GM12801 (cell line): ENCODE results near the gene GPC3.

Source experiments
- TF ChIP-seq, protein P1 (sequence below): IDR thresholded peaks from one replicate; pipeline ENCODE4 v1.5.1; 2011; ENCODE audit warnings: control low read depth; ENCODE audit not compliant: insufficient read length; ENCODE audit errors: extremely low read depth

Gene GPC3

DNA sequence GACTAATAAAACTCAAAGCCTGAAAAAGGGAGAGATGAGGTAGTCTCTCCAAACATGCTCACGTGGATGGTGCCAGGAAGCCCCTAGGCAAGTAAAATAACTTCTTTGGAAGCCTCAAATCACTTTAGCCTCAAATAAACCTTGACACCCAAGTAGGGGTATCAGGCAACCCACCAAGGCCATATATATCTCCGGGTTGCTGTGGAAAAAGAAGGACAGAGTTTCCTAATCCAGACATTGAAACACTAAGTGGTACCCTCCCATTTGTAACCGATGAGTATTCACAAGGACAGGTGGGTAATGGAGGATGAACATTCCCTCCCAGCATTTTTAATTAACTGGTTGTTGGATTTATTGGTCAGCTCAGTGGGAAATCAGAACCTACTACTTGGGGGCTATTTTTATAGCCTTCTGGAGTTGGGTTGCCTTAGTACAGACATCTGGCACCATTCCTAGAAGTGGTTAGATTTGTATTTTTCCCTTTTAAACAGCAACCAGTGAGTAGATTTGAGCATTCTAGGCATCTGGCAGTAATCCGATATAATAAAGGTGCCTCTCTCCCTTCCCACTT lies 87.7 kb downstream of the GPC3 start:
- TF ChIP-seq, protein P1, sequence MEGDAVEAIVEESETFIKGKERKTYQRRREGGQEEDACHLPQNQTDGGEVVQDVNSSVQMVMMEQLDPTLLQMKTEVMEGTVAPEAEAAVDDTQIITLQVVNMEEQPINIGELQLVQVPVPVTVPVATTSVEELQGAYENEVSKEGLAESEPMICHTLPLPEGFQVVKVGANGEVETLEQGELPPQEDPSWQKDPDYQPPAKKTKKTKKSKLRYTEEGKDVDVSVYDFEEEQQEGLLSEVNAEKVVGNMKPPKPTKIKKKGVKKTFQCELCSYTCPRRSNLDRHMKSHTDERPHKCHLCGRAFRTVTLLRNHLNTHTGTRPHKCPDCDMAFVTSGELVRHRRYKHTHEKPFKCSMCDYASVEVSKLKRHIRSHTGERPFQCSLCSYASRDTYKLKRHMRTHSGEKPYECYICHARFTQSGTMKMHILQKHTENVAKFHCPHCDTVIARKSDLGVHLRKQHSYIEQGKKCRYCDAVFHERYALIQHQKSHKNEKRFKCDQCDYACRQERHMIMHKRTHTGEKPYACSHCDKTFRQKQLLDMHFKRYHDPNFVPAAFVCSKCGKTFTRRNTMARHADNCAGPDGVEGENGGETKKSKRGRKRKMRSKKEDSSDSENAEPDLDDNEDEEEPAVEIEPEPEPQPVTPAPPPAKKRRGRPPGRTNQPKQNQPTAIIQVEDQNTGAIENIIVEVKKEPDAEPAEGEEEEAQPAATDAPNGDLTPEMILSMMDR, result no peak

DNA sequence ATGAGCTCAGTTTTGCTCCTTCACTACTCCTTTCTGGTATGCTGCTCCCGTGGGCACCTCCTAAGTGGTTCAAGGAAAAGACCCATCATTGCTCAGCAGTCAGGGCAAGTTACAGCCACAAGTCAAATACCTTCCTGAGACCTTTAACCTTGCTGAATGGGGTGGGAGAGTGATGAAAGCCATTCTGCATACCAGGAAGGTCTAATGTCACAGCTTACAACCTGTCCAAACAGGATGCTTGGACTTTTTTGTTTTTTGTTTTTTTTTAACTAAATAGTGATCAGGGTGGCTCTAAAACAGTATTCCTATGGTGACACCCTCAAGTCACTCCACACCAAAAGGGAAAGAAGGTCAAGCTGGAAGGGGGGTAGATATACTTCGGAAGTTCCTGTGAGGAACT lies 93.1 kb downstream of the GPC3 start:
- TF ChIP-seq, protein P1, result no peak

DNA sequence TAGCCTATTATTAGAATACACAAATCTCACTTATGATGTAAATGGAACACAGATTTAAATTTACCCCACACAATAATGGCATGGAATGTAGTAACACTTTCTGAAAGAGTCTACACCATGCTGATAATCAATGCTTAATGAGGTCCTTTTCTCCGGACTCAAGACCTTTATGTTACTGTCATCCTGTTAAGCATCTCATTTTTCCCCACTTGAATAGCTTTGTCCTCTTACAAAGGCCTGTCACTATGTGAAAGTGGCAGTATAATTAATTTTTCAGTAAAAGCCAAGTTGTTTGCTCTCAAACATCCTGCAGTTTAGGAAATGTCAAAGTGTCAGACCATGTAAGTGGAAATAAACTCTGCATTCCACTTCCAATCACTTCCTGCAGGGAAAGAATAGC lies 96.4 kb downstream of the GPC3 start:
- TF ChIP-seq, protein P1, result no peak

DNA sequence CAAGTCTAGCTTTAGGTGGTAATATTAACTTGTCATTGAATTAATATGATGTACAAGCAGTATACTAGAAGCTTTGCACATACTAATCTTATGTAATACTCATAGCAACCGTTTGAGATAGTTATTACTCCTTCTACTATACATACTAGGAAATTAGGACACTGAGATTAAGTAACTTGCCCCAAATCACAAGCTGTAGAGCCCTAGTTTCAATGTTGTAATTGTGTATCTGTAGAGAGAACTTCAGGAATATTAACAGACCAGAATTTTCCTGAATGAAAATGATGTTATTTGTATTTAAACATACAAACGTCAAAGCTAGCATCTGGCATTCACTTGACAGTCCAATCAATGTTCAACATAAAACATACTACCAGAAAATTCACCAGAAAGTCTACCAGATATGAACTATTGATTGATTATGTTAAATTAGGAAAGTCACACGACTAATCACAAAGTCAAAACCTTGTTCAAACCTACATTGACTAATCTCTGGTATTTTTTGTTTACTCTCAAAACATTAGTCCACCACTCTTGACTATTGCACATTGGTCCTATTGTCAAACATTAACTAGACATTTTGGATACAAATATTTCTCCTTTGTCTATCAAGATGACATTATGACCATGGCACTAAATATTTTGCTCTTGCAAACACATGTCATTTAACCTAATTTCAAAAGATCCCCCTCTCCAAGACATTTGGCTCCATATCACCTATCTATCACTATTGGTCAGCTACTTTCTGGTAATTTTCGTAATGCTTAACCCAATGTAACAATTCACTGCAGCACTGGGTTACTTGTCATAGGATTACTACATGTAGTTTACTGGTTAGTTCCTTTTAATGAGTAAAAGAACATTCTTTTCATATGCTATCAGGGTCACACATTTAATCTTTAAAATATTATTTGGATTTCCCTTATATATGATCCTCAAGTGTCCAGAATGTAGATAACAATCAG lies 100.7 kb downstream of the GPC3 start:
- TF ChIP-seq, protein P1, result no peak

DNA sequence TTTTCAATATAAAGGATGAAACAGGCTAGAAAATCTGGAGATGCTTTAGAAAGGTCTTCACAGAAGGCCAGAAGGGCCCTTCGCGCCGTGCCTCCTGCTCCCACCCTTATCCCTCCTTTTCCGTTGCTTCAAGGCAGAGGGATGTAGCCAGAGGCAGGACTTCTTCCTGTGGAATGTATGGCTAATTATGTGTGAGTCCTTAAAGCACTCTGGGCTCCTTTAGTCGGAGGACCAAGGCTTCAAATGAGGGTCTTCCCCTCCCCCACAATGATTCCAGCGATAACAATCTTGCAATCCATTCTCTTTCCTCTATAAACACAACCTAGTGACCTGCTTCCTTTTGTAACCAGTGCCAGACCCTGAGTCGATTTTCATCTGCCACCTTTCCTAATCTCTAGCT lies 103.5 kb downstream of the GPC3 start:
- TF ChIP-seq, protein P1, result no peak

DNA sequence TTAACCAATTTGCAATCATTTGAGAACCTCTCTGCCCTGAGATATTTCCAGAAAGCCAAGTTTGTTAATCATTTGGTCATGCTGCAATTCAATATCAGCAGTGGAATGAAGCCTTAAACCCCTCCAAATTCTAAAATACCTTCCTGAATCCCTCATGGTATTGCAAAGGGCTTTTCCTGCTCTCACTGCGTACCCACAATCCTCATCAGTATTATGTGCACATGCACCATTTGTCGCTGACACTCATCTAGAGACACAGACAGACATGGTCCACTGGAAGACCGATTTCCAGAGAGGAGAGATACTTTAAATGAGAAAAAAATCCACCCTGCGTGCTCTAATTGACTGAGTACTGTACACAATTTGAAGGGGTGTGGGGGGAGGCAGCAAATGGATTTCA lies 104.4 kb downstream of the GPC3 start:
- TF ChIP-seq, protein P1, result no peak

DNA sequence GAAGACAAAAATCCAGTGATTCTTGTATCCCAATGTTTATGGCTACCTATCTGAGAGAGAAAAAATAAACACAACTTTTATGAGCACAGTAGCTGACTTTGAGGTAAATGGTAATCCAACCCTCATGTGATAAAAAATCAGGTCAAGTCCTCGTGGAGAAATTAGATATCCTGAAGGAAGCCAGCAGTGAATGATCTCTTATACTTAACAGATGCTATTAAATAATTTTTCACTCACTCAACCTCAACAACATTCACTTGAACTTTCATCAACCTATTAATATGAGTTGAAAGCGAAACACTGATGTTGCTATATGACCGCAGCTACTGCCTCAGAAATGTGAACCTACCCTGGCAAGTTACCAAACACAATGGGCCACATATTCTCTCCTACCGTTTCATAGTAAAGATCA lies 105.4 kb downstream of the GPC3 start:
- TF ChIP-seq, protein P1, result no peak
